Sigmoid colon (tissue), 7 donors: Measurements from ENCODE around the gene PRR15L. TPM values are rescaled to one million over a fixed set of nuclear protein-coding genes. Genes with fewer than 3 reads are reported as not detected.

Experiments used
- DNase-seq: peaks from one replicate; pipeline ENCODE4 v3.0.0-alpha.2; 2019
- H3K27ac ChIP-seq, 4 donors: fragments of 200-600 bp; sonication (generic); one replicate each; pipeline ENCODE4 v1.5.1; 2016 to 2019; ENCODE audit warnings: mild to moderate bottlenecking in 1 of 4
- H3K27me3 ChIP-seq, 3 donors: fragments of 200-600 bp; sonication (generic); one replicate each; pipeline ENCODE4 v1.5.1; 2019; ENCODE audit warnings: mild to moderate bottlenecking in 1 of 3
- H3K36me3 ChIP-seq, 4 donors: fragments of 200-600 bp; sonication (generic); one replicate each; pipeline ENCODE4 v1.5.1; 2016 to 2019
- H3K4me1 ChIP-seq, 4 donors: fragments of 200-600 bp; sonication (generic); one replicate each; pipeline ENCODE4 v1.5.1; 2017 to 2019
- H3K4me3 ChIP-seq, 4 donors: fragments of 200-600 bp; sonication (generic); one replicate each; pipeline ENCODE4 v1.5.1; 2017 to 2019; ENCODE audit warnings: mild to moderate bottlenecking in 2 of 4, moderate library complexity in 1 of 4
- H3K9me3 ChIP-seq, 4 donors: fragments of 200-600 bp in 3 of 4; sonication (generic) in 3 of 4; one replicate each; pipeline versions ENCODE4 v1.5.1 to v1.6.1; 2013 to 2019
- CTCF ChIP-seq, 4 experiments: fragments of 450-650 bp in 3 of 4; fragments of 200-600 bp in 1 of 4; IDR thresholded peaks; one replicate each; pipeline ENCODE4 v1.5.1; 2016 to 2019; ENCODE audit warnings: antibody characterized with exemption in 4 of 4, mild to moderate bottlenecking in 3 of 4, moderate library complexity in 2 of 4
- EP300 ChIP-seq, 4 donors: sonication (generic); formaldehyde crosslinking; IDR thresholded peaks; one replicate each; pipeline ENCODE4 v1.6.1; 2017; ENCODE audit warnings: antibody characterized with exemption in 4 of 4
- POLR2A ChIP-seq, 2 donors: fragments of 450-650 bp; IDR thresholded peaks; one replicate each; pipeline ENCODE4 v1.6.1; 2016; ENCODE audit warnings: antibody characterized with exemption in 2 of 2, mild to moderate bottlenecking in 2 of 2, moderate library complexity in 2 of 2
- POLR2AphosphoS5 ChIP-seq, 4 donors: sonication (generic); formaldehyde crosslinking; IDR thresholded peaks; one replicate each; pipeline ENCODE4 v1.6.1; 2017; ENCODE audit warnings: antibody characterized with exemption in 4 of 4
- WGBS, 2 donors: extraction: QIAGEN DNeasy Blood & Tissue Kit; methylation state at CpG; one replicate each; pipeline ENCODE4 v1.1.7; 2013; 5-methylcytosine and 5-hydroxymethylcytosine counted together
- intact Hi-C: fragments of 100-400 bp; cut with DNase I; formaldehyde crosslinking; loops from one replicate; pipeline ENCODE4 v1.15.1; 2023
- polyA plus RNA-seq, 3 donors: library from polyadenylated mRNA; stranded (reverse); fragments of 200-250 nt; gene quantifications; one replicate each; pipeline ENCODE4 v1.2.3, GENCODE V29; 2013
- total RNA-seq, 4 donors: library from RNA; depleted of rRNA; stranded (reverse); fragments of >200 nt; gene quantifications; one replicate each; pipeline ENCODE4 v1.1.0, GENCODE V29; 2016
- donor health status: healthy with polysubstance abuse.
- donor health status: Bipolar disorder and iron deficiency.
- donor health status: healthy.

PRR15L gene
- total and polyA plus RNA-seq, 7 donors, result 0.36 to 334 (median 251) TPM; not detected in 3

- TF ChIP-seq EP300 (IDR thresholded peaks at IDR 0.05), result no peak
- TF ChIP-seq POLR2A (IDR thresholded peaks at IDR 0.05), result peak in 1 of 2 donors; percentile 61
- TF ChIP-seq CTCF (IDR thresholded peaks at IDR 0.05), result no peak
- peak in 1 of 4 donors; percentile 39 for TF ChIP-seq POLR2AphosphoS5 (IDR thresholded peaks at IDR 0.05)
- Histone ChIP-seq H3K4me3 (no peak overlapping the region), H3K27me3 (no peaks in the 10 kb centered on the region), H3K27ac (no peak overlapping the region), H3K4me1 (no peaks in the 10 kb centered on the region), H3K9me3 (no peaks in the 10 kb centered on the region), H3K36me3 (no peaks in the 10 kb centered on the region)
- DNase-seq, result no peak
- whole genome bisulfite sequencing, 2 donors, result 16 to 69% methylated on average over 8 of the region's 8 CpGs
- intact Hi-C loops, result no loop called here
These were observed 2.4 kb upstream of the PRR15L start for GRCh38 chr17:47959825-47960655.

- no peaks in the 10 kb centered on the region for H3K9me3 ChIP-seq
- H3K4me1 ChIP-seq, result no peaks in the 10 kb centered on the region
- H3K27ac ChIP-seq, result peak overlapping the region in 1 of 4 donors; percentile 34
- intact Hi-C loops, result no loop called here
- TF ChIP-seq CTCF (IDR thresholded peaks at IDR 0.05), result no peak
- no peak for TF ChIP-seq EP300 (IDR thresholded peaks at IDR 0.05)
- no peak for TF ChIP-seq POLR2A (IDR thresholded peaks at IDR 0.05)
- no peak for TF ChIP-seq POLR2AphosphoS5 (IDR thresholded peaks at IDR 0.05)
- DNase-seq, result no peak
- 10 to 56% methylated on average over 4 of the region's 4 CpGs for WGBS, 2 donors
- H3K4me3 ChIP-seq, result peak overlapping the region in 1 of 4 donors; percentile 11
- H3K27me3 ChIP-seq, result no peaks in the 10 kb centered on the region
- H3K36me3 ChIP-seq, result no peaks in the 10 kb centered on the region
These were observed 692 bp downstream of the PRR15L start for GRCh38 chr17:47956791-47957590.

GRCh38 chr17:47955497-47956461, 1.9 kb downstream of the PRR15L start:
- WGBS, 2 donors, result 20 to 73% methylated on average over 7 of the region's 7 CpGs
- no peaks in the 10 kb centered on the region for H3K36me3 ChIP-seq
- no peaks in the 10 kb centered on the region for H3K4me1 ChIP-seq
- no peaks in the 10 kb centered on the region for H3K9me3 ChIP-seq
- H3K27me3 ChIP-seq, result no peaks in the 10 kb centered on the region
- intact Hi-C loops, result no loop called here
- TF ChIP-seq EP300 (IDR thresholded peaks at IDR 0.05) (no peak), CTCF (IDR thresholded peaks at IDR 0.05) (no peak)
- DNase-seq, result no peak
- peak overlapping the region in 1 of 4 donors; percentile 32 for H3K27ac ChIP-seq
- H3K4me3 ChIP-seq, result peak overlapping the region in 1 of 4 donors; percentile 11

GRCh38 chr17:47953909-47954308, 3.8 kb downstream of the PRR15L start:
- Histone ChIP-seq H3K27ac (no peak overlapping the region), H3K9me3 (no peaks in the 10 kb centered on the region), H3K27me3 (no peaks in the 10 kb centered on the region), H3K4me1 (peaks cover 0 to 12% (median 9%) of the 10 kb centered on the region in 4 donors), H3K4me3 (no peak overlapping the region), H3K36me3 (no peaks in the 10 kb centered on the region)
- TF ChIP-seq CTCF (IDR thresholded peaks at IDR 0.05) (no peak), POLR2A (IDR thresholded peaks at IDR 0.05) (no peak)
- DNase-seq, result no peak
- intact Hi-C loops, result no loop called here
